GM23248 (cell line): Measurements from ENCODE around the gene TRPM4.

ENCODE experiments used
- EZH2 ChIP-seq: fragments of 200-600 bp; sonication (generic); IDR thresholded peaks from 2 replicates; pipeline ENCODE4 v1.6.1; 2018; ENCODE audit warnings: antibody characterized with exemption, mild to moderate bottlenecking; ENCODE audit not compliant: insufficient read depth, poor library complexity, severe bottlenecking
- EZH2phosphoT487 ChIP-seq: fragments of 200-600 bp; sonication (generic); IDR thresholded peaks from 2 replicates; pipeline ENCODE4 v1.6.1; 2018; ENCODE audit warnings: antibody characterized with exemption, moderate library complexity, mild to moderate bottlenecking, low read depth; ENCODE audit not compliant: insufficient read depth

DNA sequence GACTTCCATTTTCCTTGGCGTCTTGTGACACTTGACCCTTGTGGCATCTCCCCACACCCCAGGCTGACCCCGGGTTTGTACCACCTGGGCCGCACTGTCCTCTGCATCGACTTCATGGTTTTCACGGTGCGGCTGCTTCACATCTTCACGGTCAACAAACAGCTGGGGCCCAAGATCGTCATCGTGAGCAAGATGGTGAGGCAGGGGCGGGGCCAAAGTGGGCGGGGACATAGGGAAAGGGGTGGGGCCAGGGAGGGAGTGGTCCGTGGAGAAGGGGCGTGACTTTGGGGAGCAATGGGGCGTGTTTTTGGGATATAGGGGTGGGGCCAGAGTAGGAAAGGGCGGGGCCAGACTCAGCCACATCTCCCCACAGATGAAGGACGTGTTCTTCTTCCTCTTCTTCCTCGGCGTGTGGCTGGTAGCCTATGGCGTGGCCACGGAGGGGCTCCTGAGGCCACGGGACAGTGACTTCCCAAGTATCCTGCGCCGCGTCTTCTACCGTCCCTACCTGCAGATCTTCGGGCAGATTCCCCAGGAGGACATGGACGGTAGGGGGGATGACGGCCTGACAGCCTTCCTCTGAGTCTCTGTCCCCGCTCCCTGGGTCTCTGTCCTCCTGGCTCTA is 42.8 kb downstream of the TRPM4 start:
- TF ChIP-seq EZH2, result no peak
- no peak for TF ChIP-seq EZH2phosphoT487
